Glomerular visceral epithelial cell (primary cell): ENCODE measurements around the gene SOBP.

Experiments used
- DNase-seq: peaks from one replicate; pipeline ENCODE4 v3.0.0-alpha.2; 2016; ENCODE audit errors: extremely low spot score

SOBP gene

DNA sequence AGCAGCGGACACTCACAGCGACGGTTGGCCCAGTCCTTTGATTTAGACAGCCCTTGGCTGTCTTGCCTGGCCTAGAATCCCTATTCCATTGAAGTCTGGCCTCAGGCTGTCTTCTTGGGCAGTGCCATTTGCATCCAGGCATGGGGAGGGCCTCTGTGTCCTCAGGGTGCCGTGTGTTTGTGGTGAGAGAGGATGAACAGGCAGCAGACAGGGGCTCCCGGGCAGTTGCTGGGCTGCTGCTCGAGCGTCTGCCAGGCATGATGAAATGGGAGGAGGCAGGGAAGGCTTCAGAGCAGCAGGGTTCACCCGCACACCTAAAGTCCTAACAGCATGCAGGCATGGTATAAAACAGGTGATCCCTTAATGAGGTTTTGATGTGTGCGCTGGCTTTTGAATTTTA, 126.9 kb downstream of the SOBP start:
- no peak for DNase-seq

DNA sequence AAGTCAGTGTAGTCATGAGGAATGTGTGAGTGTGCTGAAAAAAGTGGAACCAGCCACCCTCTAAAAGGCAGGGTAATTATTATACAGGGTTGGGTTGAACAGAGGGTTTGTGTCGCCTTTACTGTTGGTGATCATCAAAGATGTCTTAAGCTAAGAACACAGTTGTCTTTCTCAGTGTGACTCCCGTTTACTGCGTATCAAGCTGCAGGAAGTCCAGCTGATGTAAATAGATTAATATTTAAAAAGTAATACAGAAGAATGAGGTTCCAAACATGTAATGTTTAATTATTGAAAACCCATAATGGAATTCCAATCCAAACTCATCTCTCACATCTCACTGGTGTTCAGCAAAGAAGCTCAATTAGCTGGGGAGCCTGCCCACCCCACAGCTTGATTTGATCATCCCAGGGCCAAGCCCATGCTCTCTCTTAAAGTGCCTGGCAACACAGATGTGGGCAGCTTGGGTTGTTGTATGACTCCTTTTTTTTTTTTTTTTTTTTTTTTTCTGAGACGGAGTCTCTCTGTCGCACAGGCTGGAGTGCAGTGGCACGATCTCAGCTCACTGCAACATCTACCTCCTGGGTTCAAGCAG, 127.5 kb downstream of the SOBP start:
- no peak for DNase-seq

DNA sequence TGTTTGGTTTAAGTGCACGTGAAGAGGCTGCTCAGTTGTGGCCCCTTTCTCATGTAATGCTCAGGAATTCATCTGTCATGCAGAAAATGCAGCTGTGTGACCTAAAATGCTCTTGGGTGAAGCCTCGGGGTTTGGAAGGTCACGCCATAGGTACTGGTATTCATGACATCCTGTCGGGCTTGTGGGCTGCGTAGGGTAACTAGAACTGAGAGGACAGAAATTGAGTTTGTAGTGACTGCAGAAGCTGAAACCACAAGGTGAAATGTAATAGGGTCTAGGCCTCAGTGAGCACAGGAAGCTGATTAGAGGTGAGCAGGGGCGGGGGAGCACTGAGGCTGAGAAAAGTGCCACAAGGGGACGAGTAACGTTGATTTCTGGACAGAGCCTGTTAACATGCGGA, 128.8 kb downstream of the SOBP start:
- DNase-seq = no peak

DNA sequence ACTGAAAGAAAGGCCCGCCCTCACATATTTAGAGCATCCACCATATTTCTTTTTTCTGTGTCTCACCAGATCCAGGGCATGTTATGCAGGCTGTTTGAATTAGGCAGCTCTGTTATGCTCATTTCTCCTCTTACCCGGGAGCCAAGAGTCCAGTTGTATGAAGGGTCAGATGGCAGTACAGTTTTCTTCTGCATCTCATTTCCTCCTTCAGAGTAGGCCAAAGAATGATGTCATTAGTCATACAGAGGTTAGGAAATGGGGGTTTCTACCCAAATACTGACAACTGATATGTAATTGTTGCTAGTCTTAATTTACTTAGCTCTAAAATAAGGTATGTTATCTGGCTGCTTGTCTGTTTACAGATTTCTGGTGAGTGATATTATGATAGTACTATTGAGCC, 130.8 kb downstream of the SOBP start:
- no peak for DNase-seq

DNA sequence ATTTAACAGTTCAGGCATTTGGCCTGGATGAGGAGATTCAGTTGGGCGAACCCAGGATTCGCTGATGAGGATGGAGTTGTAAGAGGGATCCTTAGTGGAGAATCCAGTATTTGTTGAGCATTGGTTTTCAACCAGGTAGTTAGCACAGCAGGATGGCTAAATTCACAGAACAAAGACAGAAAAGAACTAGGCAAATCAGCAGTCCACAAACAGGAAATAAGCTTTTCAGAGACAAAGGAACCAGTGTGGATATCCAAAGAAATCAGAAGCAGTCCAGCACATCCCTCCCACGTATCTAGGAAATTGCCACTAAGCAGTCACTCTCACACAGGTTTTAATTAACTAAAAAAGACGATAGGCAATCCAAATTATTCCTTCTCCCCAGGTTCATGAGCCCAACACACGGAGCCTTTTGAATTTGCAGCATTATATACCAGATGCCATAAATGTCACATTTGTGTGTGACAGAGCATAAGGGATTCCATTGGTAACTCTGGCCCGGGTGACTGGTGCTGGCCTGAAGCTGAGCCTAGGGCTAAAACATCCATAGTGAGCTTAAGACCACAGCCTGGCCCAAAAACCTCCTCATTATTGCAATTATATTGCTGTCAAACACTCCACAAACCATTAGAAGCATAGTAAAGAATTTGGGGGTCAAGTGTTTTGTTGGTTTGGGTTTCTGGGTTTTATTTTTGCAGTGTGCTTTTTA, 131.5 kb downstream of the SOBP start:
- no peak for DNase-seq

DNA sequence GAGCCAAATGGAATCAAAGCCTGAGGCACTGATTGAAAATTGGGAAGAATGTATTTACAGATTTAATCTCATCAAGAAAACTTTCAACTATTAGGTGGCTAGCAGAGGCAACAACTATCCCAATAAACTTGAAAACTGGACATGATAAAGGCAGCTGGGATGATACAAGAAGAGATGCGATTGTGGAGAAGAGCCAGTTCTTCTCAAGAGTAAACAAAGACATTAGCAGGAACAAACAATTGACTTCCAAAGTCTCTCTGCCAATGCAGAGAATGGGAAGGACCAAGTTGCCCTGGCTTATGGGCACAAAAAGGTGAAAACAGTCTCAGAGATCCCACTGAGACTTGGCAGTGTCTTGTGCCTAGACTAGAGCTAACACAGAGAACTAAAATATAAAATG, 132.4 kb downstream of the SOBP start:
- no peak for DNase-seq

DNA sequence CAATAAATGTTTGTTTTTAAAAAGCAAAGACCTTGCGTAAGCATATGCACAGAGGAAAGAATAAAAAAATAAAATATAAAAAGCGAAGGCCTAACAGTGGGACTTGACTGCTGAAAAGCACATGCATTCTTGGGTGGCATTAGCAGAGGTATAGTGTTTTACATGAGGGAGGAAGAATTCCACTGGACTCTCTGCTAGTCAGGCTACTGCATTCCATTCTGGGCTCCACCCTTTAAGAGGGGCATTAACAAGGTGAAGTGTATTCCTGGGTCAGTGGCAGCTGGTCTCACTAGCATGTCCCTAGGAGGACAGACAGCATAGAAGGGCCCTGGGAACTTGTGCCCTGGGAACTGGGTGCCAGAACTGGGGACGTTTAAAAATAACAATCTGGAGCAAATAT, 134.1 kb downstream of the SOBP start:
- DNase-seq = no peak

DNA sequence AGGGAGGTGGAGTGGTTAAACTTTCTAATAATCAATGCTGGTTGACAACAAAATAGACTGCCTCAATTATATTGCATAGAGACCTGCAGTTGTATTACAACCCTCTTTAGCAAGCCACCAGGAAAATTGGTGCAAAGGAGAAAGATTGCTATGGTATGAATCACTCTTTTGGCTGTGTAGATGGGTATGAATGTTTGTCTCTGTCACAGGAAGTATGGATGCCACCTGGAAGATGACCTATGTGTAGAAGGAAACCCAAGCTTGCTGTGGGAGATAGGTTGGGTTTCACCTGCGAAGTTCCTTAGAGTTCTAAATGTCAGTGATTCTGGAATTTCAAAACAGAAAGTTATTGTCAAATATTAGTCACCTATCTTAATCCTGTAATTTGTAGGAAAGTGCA, 134.6 kb downstream of the SOBP start:
- peak; percentile 14 for DNase-seq

DNA sequence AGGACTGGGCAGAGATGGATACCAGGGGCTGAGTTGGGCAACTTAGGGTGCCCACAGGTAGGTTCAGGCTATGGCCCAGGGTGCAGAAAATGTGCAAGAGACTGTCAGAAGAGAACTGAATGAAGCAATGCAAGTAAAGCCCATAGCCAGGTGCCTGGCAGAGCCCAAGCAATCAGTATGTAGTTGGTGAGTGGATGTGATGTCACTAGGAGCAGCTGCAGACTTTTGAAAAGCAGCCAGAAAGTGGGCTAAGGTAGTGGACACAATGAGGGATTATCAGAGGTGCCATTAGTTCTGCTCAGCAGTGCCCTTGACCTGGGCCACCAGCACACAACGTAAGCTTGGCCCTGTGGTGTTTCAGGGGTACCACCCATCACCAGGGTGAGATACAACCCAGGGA, 135.3 kb downstream of the SOBP start:
- DNase-seq = no peak

DNA sequence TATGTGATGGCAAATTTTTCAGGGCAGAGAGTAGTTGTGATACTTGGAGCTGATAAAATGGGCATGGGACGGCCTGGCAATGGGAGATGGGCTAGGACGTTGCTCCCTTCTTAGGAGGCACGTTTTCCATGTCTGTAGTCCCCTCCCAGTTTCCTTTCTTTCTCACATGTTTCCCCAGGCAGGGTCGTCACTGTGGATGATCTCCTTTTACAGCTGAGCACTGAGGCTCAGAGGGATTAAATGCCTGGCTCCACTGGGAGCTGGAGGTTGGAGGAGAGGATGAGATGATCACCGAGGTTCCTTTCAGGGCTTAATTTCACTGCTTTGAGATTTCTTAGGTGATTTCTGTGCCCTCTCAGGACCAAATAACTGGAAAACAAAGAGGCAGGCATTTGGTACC, 136.7 kb downstream of the SOBP start:
- DNase-seq = no peak

DNA sequence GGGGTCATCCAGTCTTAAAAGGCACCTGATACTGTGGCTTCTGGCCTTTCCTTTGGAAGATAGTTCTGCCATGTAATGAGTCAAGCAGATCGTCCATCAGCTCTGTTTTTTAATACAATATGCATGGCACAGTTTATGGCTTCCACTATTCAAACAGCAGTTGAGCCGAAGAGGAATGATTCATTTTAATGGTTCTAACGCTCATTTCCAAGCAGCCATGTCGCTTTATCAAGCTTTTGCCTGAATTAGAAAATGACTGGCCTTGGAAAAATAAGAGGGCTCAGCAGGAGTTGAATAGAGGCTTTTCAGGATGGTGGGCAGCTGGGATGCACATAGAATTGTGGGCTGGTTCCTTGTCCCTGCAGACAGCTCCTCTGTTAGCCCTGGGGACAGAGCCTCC, 138.1 kb downstream of the SOBP start:
- DNase-seq = no peak

DNA sequence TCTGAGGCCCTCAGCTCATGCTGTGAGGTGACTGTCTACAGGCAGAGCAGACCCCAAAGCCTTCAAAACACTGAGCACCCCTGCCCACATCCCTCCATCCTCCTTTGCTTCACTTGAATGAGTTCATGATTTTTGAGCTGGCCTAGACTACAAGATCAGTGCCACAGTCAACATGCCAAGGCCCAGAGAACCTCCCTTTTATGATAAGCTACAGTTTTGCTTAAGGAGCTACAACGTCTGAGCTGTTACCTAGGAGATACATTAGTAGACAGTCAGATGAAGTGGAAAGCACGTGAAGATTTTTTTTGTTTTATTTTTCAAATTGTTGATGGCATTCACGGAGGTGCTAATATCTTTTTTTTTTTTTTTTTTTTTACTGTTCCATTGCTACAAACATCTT, 139.0 kb downstream of the SOBP start:
- DNase-seq = no peak

DNA sequence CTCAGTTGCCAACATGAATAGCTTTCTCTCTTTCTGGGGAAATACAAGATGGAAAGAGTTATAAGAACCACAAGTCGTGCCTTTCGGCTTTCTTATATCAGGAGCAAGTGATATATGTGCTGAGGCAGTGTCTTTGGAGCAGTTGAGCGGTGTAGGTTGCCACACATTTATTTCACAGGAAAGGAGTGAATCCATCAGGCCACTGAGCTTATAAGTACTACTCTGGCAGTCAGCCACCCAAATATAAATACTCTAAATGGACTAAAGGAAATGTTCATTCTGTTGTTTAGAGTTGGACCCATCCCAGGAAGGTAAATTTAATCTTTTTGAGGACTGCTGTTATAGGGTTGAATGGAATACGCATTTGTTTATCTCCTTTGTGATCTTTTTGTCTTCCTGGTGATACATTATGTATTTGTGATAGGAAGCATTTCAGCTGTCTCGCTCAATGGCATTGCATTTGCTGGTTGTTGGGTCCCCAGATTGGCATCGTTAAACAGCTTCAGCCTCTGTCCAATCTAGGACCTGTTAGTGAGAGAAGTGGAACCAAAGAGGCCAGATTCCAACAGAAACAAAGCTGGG, 139.7 kb downstream of the SOBP start:
- no peak for DNase-seq

DNA sequence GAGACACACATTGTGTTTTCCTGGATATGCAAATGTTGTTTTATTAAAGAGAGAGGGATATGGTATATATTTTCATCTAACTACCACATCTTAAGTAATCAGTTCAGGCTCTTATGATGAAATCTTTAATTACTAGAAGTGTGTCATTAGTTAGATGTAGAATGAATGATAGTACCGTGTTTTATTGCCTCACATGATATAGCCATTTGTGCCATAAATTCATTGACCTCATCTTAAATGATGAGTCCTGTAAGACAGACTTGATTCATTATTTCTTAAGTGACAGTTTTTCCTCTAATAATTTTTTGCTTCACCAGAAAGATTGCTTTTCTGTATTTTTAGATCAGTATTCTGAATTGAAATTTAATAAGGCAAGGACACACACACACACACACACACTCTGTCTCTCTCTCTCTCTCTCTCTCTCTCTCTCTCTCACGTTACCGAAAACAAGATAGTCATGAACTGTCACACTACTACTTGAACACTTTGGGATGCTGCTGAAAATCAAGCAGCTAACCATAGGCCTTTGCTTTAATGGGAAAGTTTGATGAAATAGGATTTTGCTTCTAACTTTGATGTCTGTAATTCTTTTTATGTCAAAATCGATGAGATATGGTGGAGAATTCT, 140.5 kb downstream of the SOBP start:
- DNase-seq = no peak

DNA sequence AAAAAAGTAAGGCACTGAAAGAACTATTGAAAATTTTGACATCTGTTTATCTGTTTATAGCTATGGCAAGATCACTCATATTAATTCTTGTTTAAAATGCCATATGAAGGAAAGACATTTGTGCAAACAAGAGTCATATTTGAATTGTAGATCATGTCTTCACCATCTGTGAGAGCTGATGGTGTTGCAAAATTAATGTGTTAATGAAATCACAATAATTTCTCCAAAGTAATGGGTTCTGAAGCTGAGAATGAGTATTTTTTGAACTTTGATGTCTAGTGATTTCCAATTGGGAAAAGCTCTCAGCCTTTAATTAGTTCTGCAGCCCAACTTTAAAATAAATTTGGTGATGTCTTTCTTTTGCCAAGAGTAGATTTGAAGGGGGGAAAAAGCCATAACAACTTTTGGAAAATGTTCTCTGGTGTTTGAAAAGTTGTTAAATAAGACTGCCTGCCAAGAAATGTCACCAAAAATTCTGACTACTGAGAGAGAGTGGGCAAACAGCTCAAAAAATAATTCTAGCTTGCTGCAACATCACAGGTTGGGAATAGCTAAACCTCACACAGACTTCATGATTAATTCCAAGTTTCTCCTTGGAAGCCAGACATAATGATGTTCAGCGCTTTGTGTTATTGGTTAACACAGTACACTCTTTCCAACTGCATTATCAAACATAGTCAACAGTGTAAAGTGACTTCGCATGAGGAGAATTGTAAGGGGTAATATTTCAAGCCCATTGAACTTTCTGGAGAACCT, 142.6 kb downstream of the SOBP start:
- DNase-seq = no peak

DNA sequence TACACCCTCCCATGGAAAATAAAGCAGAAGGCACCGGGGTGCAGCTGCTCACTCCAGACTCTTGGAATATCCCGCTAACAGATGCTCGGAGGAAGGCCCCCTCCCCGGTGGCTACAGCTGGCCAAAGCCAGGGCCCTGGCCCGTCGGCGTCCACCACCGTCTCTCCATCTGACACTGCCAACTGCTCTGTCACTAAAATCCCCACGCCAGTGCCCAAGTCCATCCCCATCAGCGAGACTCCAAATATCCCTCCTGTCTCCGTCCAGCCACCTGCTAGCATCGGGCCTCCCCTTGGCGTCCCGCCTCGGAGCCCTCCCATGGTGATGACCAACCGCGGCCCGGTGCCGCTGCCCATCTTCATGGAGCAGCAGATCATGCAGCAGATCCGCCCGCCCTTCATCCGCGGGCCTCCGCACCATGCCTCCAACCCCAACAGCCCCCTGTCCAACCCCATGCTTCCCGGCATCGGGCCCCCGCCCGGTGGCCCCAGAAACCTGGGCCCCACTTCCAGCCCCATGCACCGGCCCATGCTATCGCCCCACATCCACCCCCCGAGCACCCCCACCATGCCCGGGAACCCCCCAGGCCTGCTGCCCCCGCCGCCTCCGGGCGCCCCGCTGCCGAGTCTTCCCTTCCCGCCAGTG, 143.9 kb downstream of the SOBP start:
- no peak for DNase-seq

DNA sequence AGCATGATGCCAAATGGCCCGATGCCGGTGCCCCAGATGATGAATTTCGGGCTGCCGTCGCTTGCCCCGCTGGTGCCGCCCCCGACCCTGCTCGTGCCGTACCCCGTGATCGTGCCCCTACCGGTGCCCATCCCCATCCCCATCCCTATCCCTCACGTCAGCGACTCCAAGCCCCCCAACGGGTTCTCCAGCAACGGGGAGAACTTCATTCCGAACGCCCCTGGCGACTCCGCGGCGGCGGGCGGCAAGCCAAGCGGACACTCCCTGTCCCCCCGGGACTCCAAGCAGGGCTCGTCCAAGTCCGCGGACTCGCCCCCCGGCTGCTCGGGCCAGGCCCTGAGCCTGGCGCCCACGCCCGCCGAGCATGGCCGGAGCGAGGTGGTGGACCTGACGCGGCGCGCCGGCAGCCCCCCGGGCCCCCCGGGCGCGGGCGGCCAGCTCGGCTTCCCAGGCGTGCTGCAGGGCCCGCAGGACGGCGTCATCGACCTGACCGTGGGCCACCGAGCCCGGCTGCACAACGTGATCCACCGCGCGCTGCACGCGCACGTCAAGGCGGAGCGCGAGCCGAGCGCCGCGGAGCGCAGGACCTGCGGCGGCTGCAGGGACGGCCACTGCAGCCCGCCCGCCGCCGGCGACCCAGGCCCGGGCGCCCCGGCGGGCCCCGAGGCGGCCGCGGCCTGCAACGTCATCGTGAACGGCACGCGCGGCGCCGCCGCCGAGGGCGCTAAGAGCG, 144.6 kb downstream of the SOBP start:
- no peak for DNase-seq

DNA sequence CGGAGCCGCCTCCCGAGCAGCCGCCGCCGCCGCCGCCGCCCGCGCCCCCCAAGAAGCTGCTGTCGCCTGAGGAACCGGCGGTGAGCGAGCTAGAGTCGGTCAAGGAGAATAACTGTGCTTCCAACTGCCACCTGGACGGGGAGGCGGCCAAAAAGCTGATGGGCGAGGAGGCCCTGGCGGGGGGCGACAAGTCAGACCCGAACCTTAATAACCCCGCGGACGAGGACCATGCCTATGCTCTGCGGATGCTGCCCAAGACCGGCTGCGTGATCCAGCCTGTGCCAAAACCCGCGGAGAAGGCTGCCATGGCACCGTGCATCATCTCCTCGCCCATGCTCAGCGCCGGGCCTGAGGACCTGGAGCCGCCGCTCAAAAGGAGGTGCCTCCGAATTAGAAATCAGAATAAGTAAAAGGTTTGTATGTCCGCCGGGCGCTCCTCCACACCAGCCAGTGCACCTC, 145.2 kb downstream of the SOBP start:
- DNase-seq = no peak

DNA sequence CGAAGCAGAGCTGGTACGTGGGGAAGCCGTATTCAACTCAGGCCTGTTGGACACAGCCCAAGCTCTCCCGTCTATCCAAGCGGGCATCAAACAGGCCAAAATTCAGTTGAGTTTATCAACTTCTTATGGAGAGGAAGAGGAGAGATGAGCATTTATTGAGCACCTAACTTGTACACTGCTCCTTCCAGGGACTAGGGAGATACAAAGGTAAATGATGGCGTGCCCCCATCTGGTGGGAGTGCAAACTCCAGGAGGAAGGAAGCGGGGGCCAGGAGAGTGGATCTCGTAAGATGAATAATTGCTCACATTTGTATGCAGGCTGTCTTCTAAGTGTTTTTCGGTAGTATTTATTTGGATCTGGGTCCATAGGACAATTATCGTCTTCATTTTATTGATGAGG, 146.6 kb downstream of the SOBP start:
- DNase-seq = no peak

DNA sequence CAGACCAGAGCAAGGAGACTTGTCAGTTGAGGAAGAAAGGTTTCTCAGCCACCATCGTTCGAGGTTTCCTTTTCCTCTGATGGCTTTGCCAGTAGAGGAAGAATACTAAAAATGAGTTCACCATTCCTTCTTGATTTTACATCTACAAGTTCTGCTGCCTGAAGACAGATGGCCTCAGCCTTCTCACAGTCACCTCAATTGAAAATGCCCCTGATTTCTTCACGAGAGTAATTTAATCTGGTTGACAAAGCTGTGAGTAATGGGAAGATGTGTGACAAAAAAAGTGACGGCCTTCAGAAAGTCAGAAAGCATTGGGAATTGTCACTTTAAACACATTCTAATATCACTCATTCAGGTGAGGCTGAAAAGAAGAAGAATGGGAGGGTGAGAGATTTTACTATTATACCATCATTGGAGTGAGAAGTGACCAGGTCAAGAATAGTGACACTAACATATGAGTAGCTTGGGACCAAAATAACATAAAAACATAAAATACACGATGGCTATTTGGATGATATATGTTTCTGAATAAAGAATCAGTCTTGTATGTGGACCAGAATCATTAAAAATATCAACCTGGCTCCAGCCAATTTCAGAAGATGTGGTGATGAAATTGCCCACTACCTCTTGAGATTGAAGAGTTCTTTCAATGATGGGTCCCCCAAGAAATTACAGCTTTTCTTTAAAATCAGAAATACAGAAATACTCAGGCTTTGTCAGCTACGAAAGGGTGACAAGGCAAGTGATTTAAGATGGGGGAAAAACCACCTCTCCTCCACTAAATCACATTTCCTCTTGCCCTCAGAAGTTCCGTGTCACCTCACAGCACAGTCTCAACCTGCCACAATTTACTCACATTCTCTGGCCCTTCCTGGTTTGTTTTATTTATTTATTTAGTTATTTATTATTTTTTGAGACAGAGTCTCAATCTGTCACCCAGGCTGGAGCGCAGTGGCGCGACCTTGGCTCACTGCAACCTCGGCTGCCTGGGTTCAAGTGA, 147.7 kb downstream of the SOBP start:
- no peak for DNase-seq
